Keratinocyte (primary cell): ENCODE results near the gene S100A13. TPM values are rescaled to one million over a fixed set of nuclear protein-coding genes. Genes with fewer than 3 reads are reported as not detected.

Source experiments
- DNase-seq: peaks from one replicate; pipeline ENCODE4 v3.0.0-alpha.2; 2011; ENCODE audit warnings: low read depth, missing footprints, low spot score
- FAIRE-seq: peaks from 2 replicates; lab custom pipeline; 2011; peaks lifted over from hg19 to GRCh38; lab: Jason Lieb, UNC
- H2AFZ ChIP-seq: 2 replicates; pipeline ENCODE4 v1.6.0; 2012; ENCODE audit warnings: low read length, control low read depth, inconsistent platforms; ENCODE audit not compliant: control insufficient read depth
- H3K27ac ChIP-seq: 2 replicates; pipeline ENCODE4 v1.5.1; 2011; ENCODE audit warnings: low read length; ENCODE audit not compliant: control insufficient read depth, insufficient read depth
- H3K27me3 ChIP-seq: 3 replicates; pipeline ENCODE4 v1.6.0; 2011; ENCODE audit warnings: low read length; ENCODE audit not compliant: control insufficient read depth, insufficient read depth; ENCODE audit errors: extremely low read depth
- H3K36me3 ChIP-seq, 2 experiments: 2 replicates in 1 of 2; 3 replicates in 1 of 2; pipeline ENCODE4 v1.5.1; 2011; ENCODE audit warnings: low read length in 2 of 2, mild to moderate bottlenecking in 1 of 2; ENCODE audit not compliant: control insufficient read depth in 2 of 2, insufficient read depth in 2 of 2; ENCODE audit errors: extremely low read depth in 1 of 2
- H3K4me1 ChIP-seq: 3 replicates; pipeline ENCODE4 v1.5.1; 2011; ENCODE audit warnings: low read length; ENCODE audit not compliant: control insufficient read depth, insufficient read depth; ENCODE audit errors: extremely low read depth
- H3K4me2 ChIP-seq: 3 replicates; pipeline ENCODE4 v1.6.0; 2011; ENCODE audit warnings: low read depth, low read length; ENCODE audit not compliant: control insufficient read depth, insufficient read depth; ENCODE audit errors: extremely low read depth
- H3K4me3 ChIP-seq, 3 experiments: fragments of 200-600 bp in 1 of 3; sonication (generic) in 1 of 3; 2 replicates in 2 of 3; 3 replicates in 1 of 3; pipeline ENCODE4 v1.5.1; 2011 to 2016; ENCODE audit warnings: low read length in 3 of 3, mild to moderate bottlenecking in 3 of 3, control low read depth in 2 of 3, inconsistent platforms in 1 of 3, low read depth in 1 of 3, mixed read lengths in 1 of 3, mixed run types in 1 of 3, moderate library complexity in 1 of 3; ENCODE audit not compliant: control insufficient read depth in 2 of 3, insufficient read depth in 2 of 3; ENCODE audit errors: extremely low read depth in 1 of 3
- H3K79me2 ChIP-seq: 2 replicates; pipeline ENCODE4 v1.6.0; 2012; ENCODE audit warnings: low read length; ENCODE audit not compliant: control insufficient read depth, insufficient read depth
- H3K9ac ChIP-seq: 3 replicates; pipeline ENCODE4 v1.6.0; 2011; ENCODE audit warnings: low read length; ENCODE audit not compliant: control insufficient read depth, insufficient read depth; ENCODE audit errors: extremely low read depth
- H3K9me1 ChIP-seq: 3 replicates; pipeline ENCODE4 v1.6.0; 2011; ENCODE audit warnings: low read length; ENCODE audit not compliant: control insufficient read depth, insufficient read depth; ENCODE audit errors: extremely low read depth
- H3K9me3 ChIP-seq: 2 replicates; pipeline ENCODE4 v1.5.1; 2012; ENCODE audit warnings: low read depth, low read length; ENCODE audit not compliant: control insufficient read depth
- H4K20me1 ChIP-seq: 3 replicates; pipeline ENCODE4 v1.6.0; 2011; ENCODE audit warnings: low read length; ENCODE audit not compliant: control insufficient read depth, insufficient read depth; ENCODE audit errors: extremely low read depth
- EZH2 ChIP-seq: IDR thresholded peaks from one replicate; pipeline ENCODE4 v1.6.1; 2012; ENCODE audit warnings: inconsistent platforms, mild to moderate bottlenecking, low read length, moderate library complexity
- dilution Hi-C: fragments of 300-500 bp; cut with MboI; formaldehyde crosslinking; loops from one replicate; pipeline ENCODE4 v1.7.0; 2020; ENCODE audit warnings: low sequenced_read_pairs; ENCODE audit not compliant: extremely low pct_ligation_motif_present
- polyA plus RNA-seq, 5 experiments: library from polyadenylated mRNA; depleted of rRNA in 3 of 5; stranded (reverse) in 3 of 5; stranded (forward) in 1 of 5; unstranded in 1 of 5; fragments of >200 nt; gene quantifications; 1 replicate in 1 of 5; 2 replicates in 3 of 5; 3 replicates in 1 of 5; pipeline versions ENCODE4 v1.2.1 to v1.2.3, GENCODE V29; 2011 to 2012; ENCODE audit warnings: missing spikeins in 2 of 5, low read depth in 1 of 5, low replicate concordance in 1 of 5
- TF ChIP-seq, protein P1 (sequence below), 3 experiments: IDR thresholded peaks in 1 of 3; conservative IDR thresholded peaks in 1 of 3; optimal IDR thresholded peaks in 1 of 3; 2 replicates in 2 of 3; 3 replicates in 1 of 3; pipeline versions ENCODE3 to v1.5.1; 2011; ENCODE audit warnings: low read length in 3 of 3, mild to moderate bottlenecking in 3 of 3, moderate library complexity in 2 of 3, control low read depth in 1 of 3, inconsistent platforms in 1 of 3; ENCODE audit not compliant: insufficient read depth in 2 of 3; ENCODE audit errors: extremely low read depth in 1 of 3

S100A13 gene
- polyA plus RNA-seq, 1 donor (not counting 4 experiments of a cell fraction or from before 2014, with no cell fraction given), result 215 TPM

DNA sequence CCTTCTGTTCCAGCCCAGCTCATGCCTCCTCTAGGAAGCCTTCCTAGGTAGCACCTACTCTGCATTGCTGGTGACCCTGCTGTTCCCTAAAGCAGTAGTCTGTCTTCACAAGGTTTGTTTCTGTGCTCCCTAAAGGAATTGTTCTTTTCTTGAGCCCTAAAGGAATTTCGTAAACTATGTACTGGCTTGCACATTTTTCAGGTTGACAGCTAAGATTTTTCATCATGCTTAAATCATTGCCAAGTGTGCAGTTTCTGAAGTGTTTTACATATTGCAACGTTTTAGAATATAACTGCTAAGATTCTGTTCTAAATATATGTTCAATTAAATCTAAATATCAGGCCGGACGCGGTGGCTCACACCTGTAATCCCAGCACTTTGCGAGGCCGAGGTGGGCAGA lies 27.5 kb downstream of the S100A13 start:
- DNase-seq (no peak), FAIRE-seq (no peak)
- Histone ChIP-seq H3K4me2 (no peak overlapping the region), H3K9me1 (no peaks in the 10 kb centered on the region), H3K36me3 (peaks cover 2 to 8% of the 10 kb centered on the region in 2 experiments), H3K9me3 (no peaks in the 10 kb centered on the region), H3K4me1 (peaks cover 5% of the 10 kb centered on the region), H3K27ac (no peak overlapping the region), H3K79me2 (no peaks in the 10 kb centered on the region), H3K9ac (no peak overlapping the region), H4K20me1 (no peaks in the 10 kb centered on the region), H3K27me3 (no peaks in the 10 kb centered on the region), H2AFZ (no peak overlapping the region), H3K4me3 (no peak overlapping the region)
- TF ChIP-seq, protein P1, sequence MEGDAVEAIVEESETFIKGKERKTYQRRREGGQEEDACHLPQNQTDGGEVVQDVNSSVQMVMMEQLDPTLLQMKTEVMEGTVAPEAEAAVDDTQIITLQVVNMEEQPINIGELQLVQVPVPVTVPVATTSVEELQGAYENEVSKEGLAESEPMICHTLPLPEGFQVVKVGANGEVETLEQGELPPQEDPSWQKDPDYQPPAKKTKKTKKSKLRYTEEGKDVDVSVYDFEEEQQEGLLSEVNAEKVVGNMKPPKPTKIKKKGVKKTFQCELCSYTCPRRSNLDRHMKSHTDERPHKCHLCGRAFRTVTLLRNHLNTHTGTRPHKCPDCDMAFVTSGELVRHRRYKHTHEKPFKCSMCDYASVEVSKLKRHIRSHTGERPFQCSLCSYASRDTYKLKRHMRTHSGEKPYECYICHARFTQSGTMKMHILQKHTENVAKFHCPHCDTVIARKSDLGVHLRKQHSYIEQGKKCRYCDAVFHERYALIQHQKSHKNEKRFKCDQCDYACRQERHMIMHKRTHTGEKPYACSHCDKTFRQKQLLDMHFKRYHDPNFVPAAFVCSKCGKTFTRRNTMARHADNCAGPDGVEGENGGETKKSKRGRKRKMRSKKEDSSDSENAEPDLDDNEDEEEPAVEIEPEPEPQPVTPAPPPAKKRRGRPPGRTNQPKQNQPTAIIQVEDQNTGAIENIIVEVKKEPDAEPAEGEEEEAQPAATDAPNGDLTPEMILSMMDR (optimal IDR thresholded peaks at IDR 0.05 in 1 of 3, IDR thresholded peaks at IDR 0.05 in 1 of 3, conservative IDR thresholded peaks at IDR 0.05 in 1 of 3; ENCODE audit: extremely low read depth in 1 of 3, insufficient read depth in 2 of 3, low read length in 3 of 3), result no peak
- TF ChIP-seq EZH2, result no peak
- dilution Hi-C loops, result no loop called here

GRCh38 chr1:153598309-153599172 lies 28.8 kb downstream of the S100A13 start:
- H3K9ac ChIP-seq, result no peak overlapping the region
- H3K4me2 ChIP-seq, result no peak overlapping the region
- H2AFZ ChIP-seq, result no peak overlapping the region

More at GRCh38 chr1:153598309-153599172, 28.8 kb downstream of the S100A13 start:
- DNase-seq (no peak), FAIRE-seq (no peak)
- no peaks in the 10 kb centered on the region for H3K9me3 ChIP-seq
- peaks cover 2 to 8% of the 10 kb centered on the region in 2 experiments for H3K36me3 ChIP-seq
- H3K9me1 ChIP-seq, result no peaks in the 10 kb centered on the region
- H3K79me2 ChIP-seq, result no peaks in the 10 kb centered on the region
- no peaks in the 10 kb centered on the region for H3K27me3 ChIP-seq
- H3K4me3 ChIP-seq, result no peak overlapping the region
- TF ChIP-seq, protein P1 (optimal IDR thresholded peaks at IDR 0.05 in 1 of 3, IDR thresholded peaks at IDR 0.05 in 1 of 3, conservative IDR thresholded peaks at IDR 0.05 in 1 of 3; ENCODE audit: extremely low read depth in 1 of 3, insufficient read depth in 2 of 3, low read length in 3 of 3), result no peak
- TF ChIP-seq EZH2, result no peak
- H3K4me1 ChIP-seq, result peaks cover 5% of the 10 kb centered on the region
- H4K20me1 ChIP-seq, result no peaks in the 10 kb centered on the region
- H3K27ac ChIP-seq, result no peak overlapping the region
- dilution Hi-C loops, result no loop called here
